HG03280 (cell line): ENCODE data around the gene DMBT1.

ENCODE experiments used
- ATAC-seq: cut with Tn5 transposase; IDR thresholded peaks from one replicate; pipeline ENCODE4 v1.9.1; 2021; ENCODE audit warnings: mild to moderate bottlenecking, moderate library complexity; ENCODE audit not compliant: unreplicated experiment

The DMBT1 gene

DNA sequence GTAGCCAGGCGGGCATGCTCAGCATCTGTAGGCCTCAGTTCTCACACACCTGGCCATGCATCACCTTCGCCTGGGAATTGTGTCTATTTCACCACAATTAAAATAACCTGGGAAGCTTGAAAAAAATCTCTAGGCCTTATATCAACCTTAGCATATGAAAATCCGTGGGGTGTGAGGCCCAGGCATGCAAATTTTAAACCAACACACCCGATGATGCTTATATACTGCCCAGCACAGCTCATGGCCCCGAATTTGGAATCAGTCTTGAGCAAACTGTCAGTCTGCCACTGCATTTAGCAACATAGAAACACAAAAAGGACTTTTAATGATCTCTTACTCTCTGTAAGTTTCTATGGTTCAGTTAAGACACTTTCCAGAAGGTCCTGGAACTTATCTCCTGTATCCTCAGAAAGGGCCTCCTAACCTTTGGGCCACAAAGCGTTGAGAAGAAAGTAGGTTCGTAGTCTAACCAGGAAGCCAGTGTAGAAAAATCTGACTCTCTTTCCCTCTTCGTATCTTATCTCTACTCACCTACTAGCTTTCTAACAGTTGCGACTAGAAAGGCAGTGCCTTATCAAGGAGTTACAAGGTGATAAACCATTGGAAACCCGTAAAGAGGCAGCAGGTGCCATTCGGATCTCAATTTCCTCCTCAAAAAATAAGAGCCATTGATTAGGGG is 12.0 kb upstream of the DMBT1 start:
- no peak for ATAC-seq

DNA sequence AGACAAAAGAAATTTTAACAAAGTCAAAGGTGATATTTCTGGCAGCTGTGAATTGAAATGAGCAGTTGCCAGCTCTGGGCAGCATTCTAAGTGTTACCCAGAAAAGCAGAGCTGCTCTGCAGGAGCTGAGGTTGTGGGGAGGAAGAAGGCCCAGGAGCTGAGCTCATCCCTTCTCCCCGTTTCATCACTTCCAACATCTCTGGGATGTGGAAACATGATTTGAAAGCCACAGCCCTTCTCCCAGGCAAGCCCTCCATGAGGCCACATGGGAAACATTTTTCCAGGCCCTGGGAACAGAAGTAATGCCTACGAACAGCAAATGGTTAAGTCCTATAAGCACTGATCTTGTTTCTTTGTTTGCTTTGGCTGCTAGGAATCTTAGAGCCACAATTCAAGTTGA is 10.9 kb upstream of the DMBT1 start:
- no peak for ATAC-seq

DNA sequence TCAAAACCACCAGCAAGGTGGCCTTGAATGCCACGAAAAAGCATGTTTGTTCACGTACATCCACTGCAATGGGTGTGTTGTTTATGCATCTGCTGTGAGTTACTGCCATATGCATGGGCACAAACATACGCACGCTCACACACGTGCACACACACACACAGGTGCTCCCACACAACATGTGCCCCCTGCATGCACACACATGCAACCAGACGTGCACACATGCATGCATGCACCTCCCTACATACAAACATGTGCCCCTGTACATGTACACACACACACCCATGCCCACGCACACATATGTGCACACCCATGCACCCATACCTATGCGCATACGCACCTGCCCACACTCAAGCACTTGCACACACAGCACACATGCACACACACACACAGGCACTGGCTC is 10.1 kb upstream of the DMBT1 start:
- no peak for ATAC-seq

DNA sequence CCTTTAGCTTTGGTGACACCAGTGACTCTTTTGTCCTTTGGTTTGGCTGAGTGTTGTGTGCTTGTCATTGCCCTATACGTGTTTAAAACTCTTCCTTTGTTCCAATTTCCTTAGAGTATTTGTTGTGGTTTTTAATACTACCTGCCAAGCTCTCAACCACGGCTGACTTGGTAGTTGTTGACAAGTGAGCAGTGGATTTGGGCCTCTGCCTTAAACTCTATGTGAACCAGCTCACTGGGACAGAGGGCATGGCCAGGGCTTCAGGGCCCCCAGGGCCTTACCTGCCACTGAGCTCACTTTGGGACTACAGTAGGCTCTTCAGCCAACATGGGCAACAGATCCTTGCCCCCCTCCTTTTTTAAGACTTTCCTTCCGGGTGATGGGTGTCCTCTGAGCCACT is 9.6 kb upstream of the DMBT1 start:
- no peak for ATAC-seq

DNA sequence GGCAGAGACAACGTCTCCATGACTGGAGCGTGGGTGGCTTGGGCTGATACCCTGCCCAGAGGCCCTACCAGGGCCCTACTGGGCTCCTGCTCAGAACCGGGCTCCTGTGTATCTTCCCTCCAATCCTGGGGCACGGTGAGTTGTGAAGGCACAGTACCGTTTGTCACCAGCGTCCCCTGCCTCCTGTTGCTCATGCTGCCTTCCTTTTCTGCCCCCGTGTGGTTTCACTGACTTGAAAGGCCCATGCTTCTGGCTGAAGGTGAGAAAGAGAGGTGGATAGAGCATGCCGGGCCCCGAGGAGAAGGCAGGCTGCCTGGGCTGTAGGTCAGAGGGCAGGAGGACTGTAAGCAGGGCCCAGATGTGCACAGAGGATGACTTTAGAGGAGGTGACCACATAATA is 9.1 kb upstream of the DMBT1 start:
- ATAC-seq: no peak

DNA sequence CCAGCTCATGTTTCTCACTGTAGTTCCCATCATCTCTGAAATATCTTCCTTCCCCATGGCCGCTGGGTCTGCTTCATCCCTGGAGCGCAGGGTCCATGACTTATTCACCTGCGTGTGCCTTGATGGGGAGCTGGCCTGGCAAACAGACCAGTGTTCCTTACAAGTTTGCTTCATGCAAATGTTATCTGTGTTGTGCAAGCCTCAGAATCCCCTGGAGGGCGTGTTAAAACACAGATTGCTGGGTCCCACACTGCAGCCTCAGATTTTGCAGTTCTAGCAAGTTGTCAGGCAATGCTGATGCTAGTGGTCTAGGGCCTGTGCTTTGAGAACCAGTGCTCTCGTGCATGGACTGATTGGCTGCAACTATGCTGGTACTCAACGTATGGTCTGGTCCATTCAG is 7.2 kb upstream of the DMBT1 start:
- ATAC-seq: no peak

DNA sequence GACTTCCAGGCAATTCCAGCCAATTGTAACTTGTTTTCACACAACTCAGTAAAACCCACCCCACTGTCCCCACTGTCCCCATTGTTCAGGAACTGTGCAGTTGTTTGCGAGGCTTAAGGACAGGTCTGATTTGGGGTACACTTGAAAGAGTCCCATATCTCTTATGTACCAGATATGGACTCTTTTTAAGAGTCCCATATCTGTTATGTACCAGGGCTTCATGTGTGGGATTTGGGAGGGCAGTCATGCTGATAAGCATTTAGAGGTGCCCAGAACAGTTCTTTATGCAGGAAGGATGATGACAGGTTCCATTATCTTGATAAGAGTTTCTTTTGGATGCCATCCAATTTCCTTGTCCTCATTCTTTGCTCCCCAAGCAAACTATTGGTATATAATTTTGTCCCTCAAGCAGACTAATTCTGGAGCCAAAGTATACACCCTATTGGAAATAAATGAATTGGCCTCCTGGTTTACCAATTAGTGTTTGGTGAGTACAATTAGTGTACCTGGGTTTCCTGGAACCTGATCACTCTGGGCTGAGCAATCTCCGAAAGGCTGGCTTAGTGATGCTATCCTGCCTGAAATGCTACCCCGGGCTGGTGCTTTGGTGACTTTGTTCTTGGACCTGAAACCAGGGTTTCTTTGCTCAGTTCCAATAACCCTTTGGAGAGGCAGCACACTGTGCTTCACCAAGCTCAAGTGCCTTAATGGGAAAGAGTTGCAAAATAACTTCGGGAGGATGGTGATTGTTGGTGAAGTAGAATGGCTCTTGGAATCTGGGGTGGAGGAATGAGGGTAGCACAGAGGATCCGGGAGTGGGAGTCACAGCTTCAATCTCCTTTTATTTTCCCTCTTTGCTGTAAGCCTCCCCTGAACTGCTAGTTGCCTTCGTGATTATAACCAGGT is 6.2 kb upstream of the DMBT1 start:
- ATAC-seq: no peak

DNA sequence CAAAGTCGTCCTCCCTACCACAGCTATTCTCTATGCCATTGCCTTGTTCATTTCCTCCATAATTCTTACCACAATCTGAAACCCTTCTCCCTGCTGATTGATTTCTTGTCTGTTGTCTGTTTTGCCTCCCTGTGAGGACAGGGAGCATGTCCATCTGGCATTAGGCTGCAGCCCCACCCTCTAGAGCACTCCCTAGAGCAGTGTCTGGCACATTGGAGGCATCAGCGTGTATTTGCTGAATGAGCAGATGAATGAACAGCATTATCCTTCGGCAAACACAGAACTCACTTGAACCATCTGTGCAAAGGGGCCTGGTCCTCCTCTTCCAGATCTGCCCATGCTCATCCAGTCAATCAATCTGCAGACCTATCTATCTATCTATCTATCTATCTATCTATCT is 5.1 kb upstream of the DMBT1 start:
- no peak for ATAC-seq

DNA sequence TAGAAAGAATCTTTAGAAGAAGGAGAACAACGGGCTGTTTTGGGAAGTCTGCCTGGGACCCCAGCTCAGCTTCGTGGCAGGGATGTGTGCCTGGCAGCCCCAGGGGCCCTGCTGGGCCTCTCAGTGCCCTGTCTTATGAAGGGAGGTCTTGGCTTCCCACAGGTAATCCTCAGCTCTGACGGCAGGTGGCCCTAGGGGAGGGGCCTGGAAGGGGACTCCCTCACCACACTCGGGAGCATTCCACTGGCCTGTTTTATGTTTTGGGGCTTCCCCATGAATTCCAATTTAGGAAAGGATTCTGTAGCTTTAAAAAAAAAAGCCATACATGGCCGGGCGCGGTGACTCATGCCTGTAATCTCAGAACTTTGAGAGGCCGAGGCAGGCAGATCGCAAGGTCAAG is 3.0 kb upstream of the DMBT1 start:
- ATAC-seq: no peak

DNA sequence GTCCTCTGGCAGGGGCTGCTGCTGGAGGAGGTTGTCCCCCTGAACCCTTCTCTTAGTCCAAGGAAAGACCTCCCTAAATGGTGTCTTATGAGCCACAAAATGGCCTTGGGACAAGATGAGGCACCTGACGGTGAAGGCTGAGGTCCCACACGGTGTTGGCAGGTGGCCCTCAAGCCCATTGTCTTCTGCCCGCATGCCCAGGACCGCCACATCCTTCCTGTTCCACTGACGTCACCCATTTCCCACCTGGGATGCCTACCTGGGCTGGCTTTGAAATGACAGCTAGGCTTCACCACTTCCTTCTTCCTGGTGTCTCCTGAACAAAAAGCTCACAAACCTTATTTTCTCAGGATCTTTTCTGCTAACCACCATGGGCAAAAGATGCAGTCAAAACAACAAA is 2.1 kb upstream of the DMBT1 start:
- ATAC-seq: no peak

DNA sequence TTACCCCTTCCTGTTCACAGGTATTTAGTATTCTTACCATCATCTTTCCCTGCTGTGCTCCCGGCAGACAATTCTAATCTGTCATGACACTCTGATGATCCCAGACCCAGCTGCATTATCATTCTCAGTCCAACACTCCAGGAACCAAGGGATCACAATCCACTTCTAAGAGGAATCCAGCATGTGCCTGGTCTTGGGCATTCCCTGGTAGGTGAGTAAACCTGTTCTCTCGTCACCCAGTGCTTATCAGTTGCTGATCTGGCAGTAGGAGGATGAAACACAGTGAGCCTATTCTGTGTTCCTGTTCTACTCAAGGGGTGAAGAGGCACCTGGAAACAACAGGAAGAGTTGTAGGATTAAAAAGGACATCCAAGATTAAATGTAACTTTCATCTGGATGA is 1.3 kb upstream of the DMBT1 start:
- ATAC-seq: no peak

DNA sequence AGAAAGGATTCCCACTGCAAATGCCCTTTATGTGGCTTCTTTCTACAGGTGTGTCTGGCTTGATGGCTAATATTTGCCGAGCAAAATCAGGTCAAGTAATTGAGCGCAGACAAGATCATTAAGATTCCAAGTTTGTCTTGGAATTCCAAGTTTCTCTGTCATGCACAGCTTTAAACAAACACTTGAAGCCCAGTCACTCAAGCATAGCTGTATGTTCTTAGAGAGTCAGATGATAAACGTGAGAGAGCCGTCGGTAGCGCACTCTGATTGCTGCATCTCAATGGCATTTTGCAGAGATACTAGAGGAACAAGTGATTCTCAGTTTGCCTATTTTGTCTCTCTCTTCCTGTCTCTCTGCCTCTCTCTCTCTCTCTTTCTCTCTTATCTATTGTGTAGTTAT is 658 bp downstream of the DMBT1 start:
- no peak for ATAC-seq

DNA sequence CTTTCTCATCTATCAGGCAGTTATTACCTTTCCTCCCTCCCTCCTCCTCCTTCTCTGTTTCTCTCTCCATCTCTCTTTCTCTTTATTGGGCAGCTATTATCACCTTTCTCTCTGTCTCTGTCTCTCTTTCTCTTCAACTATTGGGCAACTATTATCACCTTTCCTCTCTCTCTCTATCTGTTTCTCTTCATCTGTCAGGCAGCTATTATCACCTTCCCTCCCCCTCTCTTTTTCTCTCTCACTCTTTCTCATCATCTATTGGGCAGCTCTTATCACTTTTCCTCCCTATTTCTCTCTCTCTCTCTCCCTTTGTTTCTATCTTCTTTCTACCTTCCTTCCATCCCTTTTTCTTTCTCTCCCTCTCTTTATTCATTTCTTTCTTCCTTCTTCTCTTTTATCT is 1.2 kb downstream of the DMBT1 start:
- ATAC-seq: no peak

DNA sequence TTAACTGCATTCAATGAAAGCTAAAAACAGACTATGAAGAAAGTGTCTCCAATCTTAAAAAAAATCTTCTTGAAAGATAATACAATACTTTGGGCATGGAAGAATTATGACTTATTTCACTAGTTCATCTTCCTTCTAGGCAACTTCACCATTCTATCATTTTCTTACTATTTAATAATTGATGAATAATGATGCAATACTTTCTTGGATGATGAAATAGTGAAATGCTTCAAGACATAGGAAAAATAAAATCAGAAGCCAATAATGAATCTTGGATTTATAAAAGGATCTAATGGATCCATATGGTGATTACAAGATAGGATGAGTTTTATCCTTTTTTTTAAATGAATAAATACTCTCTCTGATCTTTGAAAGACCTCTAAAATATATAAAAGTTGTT is 4.4 kb downstream of the DMBT1 start:
- no peak for ATAC-seq

DNA sequence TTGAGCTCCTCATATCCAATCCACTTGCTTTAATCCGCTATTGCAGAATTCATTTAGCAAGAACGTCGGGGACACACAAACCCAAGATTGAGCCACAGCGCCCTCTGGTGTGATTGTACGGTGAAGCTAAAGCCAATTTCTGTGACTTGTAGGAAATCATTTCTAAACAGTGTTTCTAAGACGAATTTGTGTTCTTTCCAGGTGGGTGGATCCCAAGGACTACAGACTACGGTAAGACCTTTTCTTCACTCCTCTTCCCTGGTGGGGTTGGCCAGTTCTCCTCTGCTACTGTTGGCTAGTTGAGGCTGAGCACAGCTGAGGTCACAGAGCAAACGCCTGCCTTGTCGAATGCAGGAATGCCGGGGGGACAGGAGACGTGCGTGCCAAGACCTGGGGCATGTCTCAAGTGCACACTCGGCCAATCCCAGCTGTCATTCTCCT is 5.2 kb downstream of the DMBT1 start:
- no peak for ATAC-seq

DNA sequence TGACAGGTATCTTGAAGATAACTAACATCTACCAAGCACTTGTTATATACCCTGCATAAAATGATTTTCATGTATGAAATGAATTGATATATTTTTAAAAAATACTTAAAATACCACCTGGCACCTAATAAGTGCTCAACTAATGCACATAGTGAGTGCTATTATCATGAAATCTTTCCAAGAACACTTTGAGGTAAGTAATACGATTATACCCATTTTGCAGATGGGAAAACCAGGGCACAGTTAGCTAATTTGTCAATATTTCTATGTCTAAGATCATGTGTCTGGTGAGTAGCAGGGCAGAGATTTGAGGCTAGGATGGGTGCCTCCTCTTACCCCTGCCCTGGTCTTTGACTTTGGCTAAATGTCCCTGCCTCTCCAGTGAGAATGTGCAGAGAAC is 6.1 kb downstream of the DMBT1 start:
- no peak for ATAC-seq

DNA sequence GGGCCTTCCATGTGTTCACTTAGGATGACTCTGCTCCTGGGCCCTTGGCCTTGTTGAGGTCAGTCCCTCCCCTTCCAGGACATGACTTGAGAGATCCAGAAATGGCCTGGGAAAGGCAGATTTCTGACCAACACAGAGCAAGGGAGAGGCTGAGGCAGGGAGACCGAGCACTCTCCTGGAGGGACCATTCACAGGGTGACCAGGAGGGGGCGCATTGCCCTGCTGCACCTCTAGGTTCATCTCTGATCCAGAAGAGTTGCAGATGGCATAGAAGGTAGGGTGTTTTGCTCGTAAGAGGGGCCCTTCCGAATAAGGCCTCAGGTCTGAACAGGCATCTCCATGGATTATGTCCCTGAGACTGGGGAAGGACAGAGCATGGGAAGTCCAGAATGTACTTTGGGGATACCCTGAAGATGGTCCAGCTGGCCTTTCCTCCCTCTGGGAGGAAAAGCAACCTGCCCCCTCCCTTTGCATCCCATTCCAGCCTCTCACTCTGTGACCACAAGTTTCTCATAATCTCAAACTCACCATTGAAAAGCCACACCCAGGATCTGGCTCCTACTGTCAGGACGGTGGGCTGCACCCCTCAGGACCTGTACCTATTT is 6.6 kb downstream of the DMBT1 start:
- no peak for ATAC-seq

DNA sequence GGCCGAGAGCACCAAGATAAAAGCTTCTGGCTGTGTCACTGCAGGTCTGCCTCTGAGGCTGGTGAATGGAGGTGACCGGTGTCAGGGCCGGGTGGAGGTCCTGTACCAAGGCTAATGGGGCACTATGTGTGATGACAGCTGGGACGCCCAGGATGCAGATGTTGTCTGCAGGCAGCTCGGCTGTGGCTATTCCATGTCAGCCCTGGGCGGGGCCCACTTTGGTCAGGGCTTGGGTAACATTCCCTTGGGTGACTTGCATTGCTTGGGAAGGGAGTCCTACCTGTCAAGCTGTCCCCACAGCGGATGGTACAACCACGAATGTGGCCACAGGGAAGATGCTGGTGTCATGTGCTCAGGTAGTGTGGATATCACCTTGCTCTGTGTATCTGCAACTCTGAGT is 8.0 kb downstream of the DMBT1 start:
- no peak for ATAC-seq

DNA sequence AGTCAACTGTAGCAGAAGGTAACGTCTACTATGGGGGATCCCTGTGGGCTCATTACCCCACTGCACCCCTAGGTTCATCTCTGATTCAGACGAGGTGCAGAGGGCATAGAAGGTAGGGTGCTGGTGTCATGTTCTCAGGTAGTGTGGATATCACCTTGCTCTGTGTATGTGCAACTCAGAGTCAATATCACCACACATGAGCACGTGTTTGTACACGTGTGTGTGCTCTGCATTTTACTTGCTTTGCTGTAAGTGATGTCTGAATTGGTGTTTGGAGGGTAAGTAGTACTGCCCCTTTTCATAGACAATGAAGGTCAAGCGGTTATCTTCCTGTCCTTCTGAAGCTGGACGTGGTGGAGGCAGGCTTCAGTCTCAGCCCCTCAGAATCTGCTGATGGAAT is 10.4 kb downstream of the DMBT1 start:
- no peak for ATAC-seq

DNA sequence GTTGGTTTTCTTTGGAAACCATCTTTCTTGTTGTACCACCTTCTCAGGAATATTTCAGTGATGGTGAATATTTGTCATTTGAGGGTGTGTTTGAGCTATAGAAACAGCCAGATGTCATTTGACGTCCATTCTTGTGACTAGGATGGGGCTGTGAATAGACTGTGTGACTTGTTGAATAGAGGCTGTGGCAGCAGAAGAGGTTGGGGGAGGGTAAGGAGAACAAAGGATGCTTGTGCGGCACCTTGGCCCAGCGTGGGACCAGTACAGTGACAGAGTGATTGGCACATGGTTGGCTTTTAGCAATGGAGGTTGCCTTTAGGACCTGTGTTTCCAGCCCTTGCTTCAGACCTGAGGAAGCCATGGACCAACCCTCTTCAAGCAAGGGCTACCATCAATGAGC is 11.3 kb downstream of the DMBT1 start:
- ATAC-seq: no peak

DNA sequence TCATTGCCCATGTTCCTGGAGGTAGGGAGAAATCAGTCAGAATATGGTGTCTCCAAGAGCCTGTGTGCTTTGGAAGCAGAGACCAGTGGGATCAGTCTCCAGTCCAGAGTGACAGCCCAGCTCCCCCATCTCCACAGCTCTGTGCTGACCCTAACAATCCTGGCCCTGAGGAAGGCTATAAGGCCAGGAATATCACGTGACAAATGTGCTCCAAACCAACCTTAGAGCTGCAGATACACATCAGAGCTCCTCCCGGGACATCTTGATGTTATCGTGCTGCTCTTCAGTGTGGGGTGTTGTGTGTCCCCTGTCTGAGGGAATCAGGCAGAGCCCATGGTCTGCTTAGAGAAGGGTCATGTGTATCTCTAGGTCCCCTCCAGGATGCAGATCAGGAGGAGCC is 15.2 kb downstream of the DMBT1 start:
- ATAC-seq: no peak

DNA sequence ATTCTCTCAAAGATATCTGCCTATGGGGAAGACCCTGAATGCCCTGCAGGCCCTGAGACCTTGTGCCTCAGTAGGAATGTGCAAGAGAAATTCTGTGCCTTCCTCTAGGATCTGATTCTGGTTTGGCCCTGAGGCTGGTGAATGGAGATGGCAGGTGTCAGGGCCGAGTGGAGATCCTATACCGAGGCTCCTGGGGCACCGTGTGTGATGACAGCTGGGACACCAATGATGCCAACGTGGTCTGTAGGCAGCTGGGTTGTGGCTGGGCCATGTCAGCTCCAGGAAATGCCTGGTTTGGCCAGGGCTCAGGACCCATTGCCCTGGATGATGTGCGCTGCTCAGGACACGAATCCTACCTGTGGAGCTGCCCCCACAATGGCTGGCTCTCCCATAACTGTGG is 15.7 kb downstream of the DMBT1 start:
- ATAC-seq: no peak
